Measurements from ENCODE around the gene CTNNA3. TPM values are rescaled to one million over a fixed set of nuclear protein-coding genes. Genes with fewer than 3 reads are reported as not detected.

CTNNA3 gene
- total and polyA plus RNA-seq, 4 donors: 0.16 to 2.4 (median 1.4) TPM

- H3K9me3 ChIP-seq (ENCODE audit: control insufficient read depth in 4 of 4, low read length in 3 of 4): peaks cover 0 to 2% (median under 1%) of the 10 kb centered on the region in 4 donors
- no peak for DNase-seq (ENCODE audit: low spot score)
- WGBS: 51% methylated on average over 1 of the region's 1 CpG
- no peaks in the 10 kb centered on the region for H3K4me1 ChIP-seq (ENCODE audit: control insufficient read depth in 4 of 4, insufficient read depth in 4 of 4, low read length in 3 of 4)
- H3K9ac ChIP-seq (ENCODE audit: low read depth in 1 of 2, low read length in 2 of 2): no peak overlapping the region
- H3K4me3 ChIP-seq (ENCODE audit: low read depth in 1 of 3, low read length in 3 of 3): no peak overlapping the region
- no peak overlapping the region for H3K27ac ChIP-seq (ENCODE audit: low read depth in 1 of 2, low read length in 2 of 2)
- TF ChIP-seq TAF1 (conservative IDR thresholded peaks at IDR 0.05): no peak
- no peak for TF ChIP-seq FOXA2 (IDR thresholded peaks at IDR 0.05)
- peaks cover 0 to 12% (median 0%) of the 10 kb centered on the region in 4 donors for H3K27me3 ChIP-seq (ENCODE audit: control insufficient read depth in 4 of 4, insufficient read depth in 4 of 4, low read length in 3 of 4)
- no peaks in the 10 kb centered on the region for H3K36me3 ChIP-seq (ENCODE audit: control insufficient read depth in 4 of 4, insufficient read depth in 3 of 4, low read depth in 1 of 4, low read length in 3 of 4)
Measured at GRCh38 chr10:67678335-67678974, 17.5 kb downstream of the CTNNA3 start.

DNA sequence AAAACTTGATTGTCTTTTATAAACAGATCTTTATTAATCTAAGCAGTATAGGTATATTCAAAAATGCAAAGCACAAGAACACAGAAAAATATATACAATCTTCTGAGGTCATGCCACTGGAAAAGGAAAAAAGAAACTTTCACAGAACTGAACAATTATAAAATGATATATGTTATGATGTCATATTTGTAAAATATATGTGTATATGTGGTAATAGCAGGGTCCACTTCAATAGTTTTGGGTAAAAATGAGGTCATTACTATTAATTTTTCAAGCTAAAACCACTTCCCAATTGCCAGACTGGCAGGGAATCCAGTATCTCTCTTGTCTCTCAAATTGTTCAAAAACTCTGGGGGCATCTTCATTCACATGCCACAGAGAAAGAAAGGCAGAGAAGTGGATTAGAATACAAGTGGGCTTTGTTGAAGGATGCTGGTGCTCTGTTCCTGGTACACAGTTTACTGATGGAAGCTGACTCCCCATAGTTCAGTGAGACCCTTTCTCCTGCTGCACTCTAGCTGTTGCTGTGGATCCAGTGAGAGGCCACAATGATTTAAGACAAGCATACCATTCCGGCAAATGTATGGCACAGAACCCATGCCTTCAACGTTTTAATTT, 19.7 kb downstream of the CTNNA3 start:
- Histone ChIP-seq H3K27me3 (ENCODE audit: control insufficient read depth in 4 of 4, insufficient read depth in 4 of 4, low read length in 3 of 4) (peaks cover 0 to 12% (median 0%) of the 10 kb centered on the region in 4 donors), H3K27ac (ENCODE audit: low read depth in 1 of 2, low read length in 2 of 2) (no peak overlapping the region), H3K4me3 (ENCODE audit: low read depth in 1 of 3, low read length in 3 of 3) (no peak overlapping the region), H3K36me3 (ENCODE audit: control insufficient read depth in 4 of 4, insufficient read depth in 3 of 4, low read depth in 1 of 4, low read length in 3 of 4) (no peaks in the 10 kb centered on the region), H3K4me1 (ENCODE audit: control insufficient read depth in 4 of 4, insufficient read depth in 4 of 4, low read length in 3 of 4) (no peaks in the 10 kb centered on the region), H3K9me3 (ENCODE audit: control insufficient read depth in 4 of 4, low read length in 3 of 4) (no peaks in the 10 kb centered on the region), H3K9ac (ENCODE audit: low read depth in 1 of 2, low read length in 2 of 2) (no peak overlapping the region)
- WGBS: 60% methylated on average over 2 of the region's 2 CpGs
- TF ChIP-seq GABPA (IDR thresholded peaks at IDR 0.05 in 1 of 2, conservative IDR thresholded peaks at IDR 0.05 in 1 of 2) (no peak), SP1 (IDR thresholded peaks at IDR 0.05) (no peak), FOXA2 (IDR thresholded peaks at IDR 0.05) (no peak), FOXA1 (IDR thresholded peaks at IDR 0.05) (no peak), YY1 (IDR thresholded peaks at IDR 0.05) (no peak), RAD21 (IDR thresholded peaks at IDR 0.05) (no peak)
- TF ChIP-seq, protein P1, sequence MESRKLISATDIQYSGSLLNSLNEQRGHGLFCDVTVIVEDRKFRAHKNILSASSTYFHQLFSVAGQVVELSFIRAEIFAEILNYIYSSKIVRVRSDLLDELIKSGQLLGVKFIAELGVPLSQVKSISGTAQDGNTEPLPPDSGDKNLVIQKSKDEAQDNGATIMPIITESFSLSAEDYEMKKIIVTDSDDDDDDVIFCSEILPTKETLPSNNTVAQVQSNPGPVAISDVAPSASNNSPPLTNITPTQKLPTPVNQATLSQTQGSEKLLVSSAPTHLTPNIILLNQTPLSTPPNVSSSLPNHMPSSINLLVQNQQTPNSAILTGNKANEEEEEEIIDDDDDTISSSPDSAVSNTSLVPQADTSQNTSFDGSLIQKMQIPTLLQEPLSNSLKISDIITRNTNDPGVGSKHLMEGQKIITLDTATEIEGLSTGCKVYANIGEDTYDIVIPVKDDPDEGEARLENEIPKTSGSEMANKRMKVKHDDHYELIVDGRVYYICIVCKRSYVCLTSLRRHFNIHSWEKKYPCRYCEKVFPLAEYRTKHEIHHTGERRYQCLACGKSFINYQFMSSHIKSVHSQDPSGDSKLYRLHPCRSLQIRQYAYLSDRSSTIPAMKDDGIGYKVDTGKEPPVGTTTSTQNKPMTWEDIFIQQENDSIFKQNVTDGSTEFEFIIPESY (IDR thresholded peaks at IDR 0.05): no peak
- TF ChIP-seq, protein P2, sequence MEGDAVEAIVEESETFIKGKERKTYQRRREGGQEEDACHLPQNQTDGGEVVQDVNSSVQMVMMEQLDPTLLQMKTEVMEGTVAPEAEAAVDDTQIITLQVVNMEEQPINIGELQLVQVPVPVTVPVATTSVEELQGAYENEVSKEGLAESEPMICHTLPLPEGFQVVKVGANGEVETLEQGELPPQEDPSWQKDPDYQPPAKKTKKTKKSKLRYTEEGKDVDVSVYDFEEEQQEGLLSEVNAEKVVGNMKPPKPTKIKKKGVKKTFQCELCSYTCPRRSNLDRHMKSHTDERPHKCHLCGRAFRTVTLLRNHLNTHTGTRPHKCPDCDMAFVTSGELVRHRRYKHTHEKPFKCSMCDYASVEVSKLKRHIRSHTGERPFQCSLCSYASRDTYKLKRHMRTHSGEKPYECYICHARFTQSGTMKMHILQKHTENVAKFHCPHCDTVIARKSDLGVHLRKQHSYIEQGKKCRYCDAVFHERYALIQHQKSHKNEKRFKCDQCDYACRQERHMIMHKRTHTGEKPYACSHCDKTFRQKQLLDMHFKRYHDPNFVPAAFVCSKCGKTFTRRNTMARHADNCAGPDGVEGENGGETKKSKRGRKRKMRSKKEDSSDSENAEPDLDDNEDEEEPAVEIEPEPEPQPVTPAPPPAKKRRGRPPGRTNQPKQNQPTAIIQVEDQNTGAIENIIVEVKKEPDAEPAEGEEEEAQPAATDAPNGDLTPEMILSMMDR (IDR thresholded peaks at IDR 0.05; ENCODE audit: low read depth, low read length, missing input control): no peak
- no peak for DNase-seq (ENCODE audit: low spot score)

DNA sequence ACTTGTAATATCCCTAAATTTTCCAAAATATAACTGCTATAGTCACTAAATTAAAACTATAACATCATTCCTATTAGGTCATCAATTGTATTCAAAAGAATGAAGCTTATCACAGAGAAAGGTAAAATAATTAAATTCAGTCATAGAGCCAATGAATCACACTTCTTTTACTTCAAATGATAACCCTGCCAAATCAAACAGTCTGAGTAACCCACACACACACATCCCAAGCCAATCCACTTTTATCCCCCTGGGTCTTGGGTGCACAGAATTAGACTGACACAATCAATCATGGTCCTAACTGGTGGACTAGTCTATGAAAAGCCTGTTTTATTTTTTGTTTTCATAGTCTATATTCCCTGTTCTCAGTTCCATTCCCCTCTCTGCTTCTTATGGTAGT, 25.6 kb downstream of the CTNNA3 start:
- DNase-seq (ENCODE audit: low spot score): no peak
- H3K27me3 ChIP-seq (ENCODE audit: control insufficient read depth in 4 of 4, insufficient read depth in 4 of 4, low read length in 3 of 4): peaks cover 0 to 3% (median 0%) of the 10 kb centered on the region in 4 donors
- no peaks in the 10 kb centered on the region for H3K36me3 ChIP-seq (ENCODE audit: control insufficient read depth in 4 of 4, insufficient read depth in 3 of 4, low read depth in 1 of 4, low read length in 3 of 4)
- no peak overlapping the region for H3K4me3 ChIP-seq (ENCODE audit: low read depth in 1 of 3, low read length in 3 of 3)
- H3K9me3 ChIP-seq (ENCODE audit: control insufficient read depth in 4 of 4, low read length in 3 of 4): no peaks in the 10 kb centered on the region
- H3K4me1 ChIP-seq (ENCODE audit: control insufficient read depth in 4 of 4, insufficient read depth in 4 of 4, low read length in 3 of 4): no peaks in the 10 kb centered on the region
- H3K9ac ChIP-seq (ENCODE audit: low read depth in 1 of 2, low read length in 2 of 2): no peak overlapping the region
- no peak for TF ChIP-seq HNF4A (conservative IDR thresholded peaks at IDR 0.05)
- TF ChIP-seq, protein P2 (IDR thresholded peaks at IDR 0.05; ENCODE audit: low read depth, low read length, missing input control): no peak
- no peak for TF ChIP-seq GABPA (IDR thresholded peaks at IDR 0.05 in 1 of 2, conservative IDR thresholded peaks at IDR 0.05 in 1 of 2)
- TF ChIP-seq EGR1 (IDR thresholded peaks at IDR 0.05; ENCODE audit: low read depth in 2 of 2): no peak
- no peak for TF ChIP-seq REST (IDR thresholded peaks at IDR 0.05)
- no peak for TF ChIP-seq SP1 (IDR thresholded peaks at IDR 0.05)
- TF ChIP-seq MAX (IDR thresholded peaks at IDR 0.05): no peak
- TF ChIP-seq JUND (IDR thresholded peaks at IDR 0.05): no peak
- no peak for TF ChIP-seq FOXA1 (IDR thresholded peaks at IDR 0.05)
- no peak for TF ChIP-seq HNF4G (IDR thresholded peaks at IDR 0.05)
- TF ChIP-seq YY1 (IDR thresholded peaks at IDR 0.05): no peak
- H3K27ac ChIP-seq (ENCODE audit: low read depth in 1 of 2, low read length in 2 of 2): no peak overlapping the region
